Stimulated activated CD4-positive, alpha-beta T cell treated with anti-CD3 and anti-CD28 coated beads, Interleukin-1b, Interleukin-23, amount 100 ng/mL, for 24 hours (primary cell): Measurements from ENCODE around the gene EIF2AK2.

ENCODE experiments used
- DNase-seq, 4 experiments: peaks; one replicate each; pipeline ENCODE4 v3.0.0-alpha.2; 2020; ENCODE audit warnings: low read depth in 4 of 4, low spot score in 1 of 4

The EIF2AK2 gene

GRCh38 chr2:37173741-37174140 is 17.0 kb upstream of the EIF2AK2 start:
- no peak for DNase-seq

- no peak for DNase-seq
Observed at GRCh38 chr2:37171624-37171950, 14.8 kb upstream of the EIF2AK2 start.

- DNase-seq = no peak
Observed at GRCh38 chr2:37168217-37168981, 11.6 kb upstream of the EIF2AK2 start.

GRCh38 chr2:37167636-37168180 is 10.9 kb upstream of the EIF2AK2 start:
- no peak for DNase-seq

GRCh38 chr2:37164757-37165156 is 8.0 kb upstream of the EIF2AK2 start:
- DNase-seq = no peak

- peak in 2 of 4 experiments; percentile 14 to 18 for DNase-seq
Observed at GRCh38 chr2:37156071-37156856, 516 bp downstream of the EIF2AK2 start.

GRCh38 chr2:37154785-37155184 is 2.0 kb downstream of the EIF2AK2 start:
- DNase-seq = no peak

- DNase-seq = no peak
Observed at GRCh38 chr2:37153224-37153623, 3.6 kb downstream of the EIF2AK2 start.

GRCh38 chr2:37149626-37150322 is 7.0 kb downstream of the EIF2AK2 start:
- DNase-seq = no peak

- no peak for DNase-seq
Observed at GRCh38 chr2:37148325-37148724, 8.5 kb downstream of the EIF2AK2 start.

GRCh38 chr2:37146062-37146461 is 10.7 kb downstream of the EIF2AK2 start:
- DNase-seq = no peak

GRCh38 chr2:37143974-37144373 is 12.8 kb downstream of the EIF2AK2 start:
- DNase-seq = no peak

GRCh38 chr2:37142546-37142945 is 14.2 kb downstream of the EIF2AK2 start:
- DNase-seq = no peak

GRCh38 chr2:37132914-37133313 is 23.9 kb downstream of the EIF2AK2 start:
- no peak for DNase-seq

- DNase-seq = no peak
Observed at GRCh38 chr2:37125416-37125815, 31.4 kb downstream of the EIF2AK2 start.

- DNase-seq = no peak
Observed at GRCh38 chr2:37119157-37119556, 37.6 kb downstream of the EIF2AK2 start.

- no peak for DNase-seq
Observed at GRCh38 chr2:37117566-37117965, 39.2 kb downstream of the EIF2AK2 start.

- no peak for DNase-seq
Observed at GRCh38 chr2:37111958-37112357, 44.8 kb downstream of the EIF2AK2 start.

GRCh38 chr2:37110306-37111212 is 46.2 kb downstream of the EIF2AK2 start:
- no peak for DNase-seq

GRCh38 chr2:37109523-37109922 is 47.3 kb downstream of the EIF2AK2 start:
- DNase-seq = no peak

- DNase-seq = no peak
Observed at GRCh38 chr2:37105150-37105549, 51.6 kb downstream of the EIF2AK2 start.
